Sigmoid colon (tissue), 7 donors: Measurements from ENCODE around the gene RAP1B. TPM values are rescaled to one million over a fixed set of nuclear protein-coding genes. Genes with fewer than 3 reads are reported as not detected.
"Not testable (repeated sequence)": the region's sequence is repeated elsewhere in the genome, so short reads cannot be mapped to it uniquely, and the experiment has no call there.

ENCODE experiments used
- DNase-seq: peaks from one replicate; pipeline ENCODE4 v3.0.0-alpha.2; 2019
- H3K27ac ChIP-seq, 4 donors: fragments of 200-600 bp; sonication (generic); one replicate each; pipeline ENCODE4 v1.5.1; 2016 to 2019; ENCODE audit warnings: mild to moderate bottlenecking in 1 of 4
- H3K27me3 ChIP-seq, 3 donors: fragments of 200-600 bp; sonication (generic); one replicate each; pipeline ENCODE4 v1.5.1; 2019; ENCODE audit warnings: mild to moderate bottlenecking in 1 of 3
- H3K36me3 ChIP-seq, 4 donors: fragments of 200-600 bp; sonication (generic); one replicate each; pipeline ENCODE4 v1.5.1; 2016 to 2019
- H3K4me1 ChIP-seq, 4 donors: fragments of 200-600 bp; sonication (generic); one replicate each; pipeline ENCODE4 v1.5.1; 2017 to 2019
- H3K4me3 ChIP-seq, 4 donors: fragments of 200-600 bp; sonication (generic); one replicate each; pipeline ENCODE4 v1.5.1; 2017 to 2019; ENCODE audit warnings: mild to moderate bottlenecking in 2 of 4, moderate library complexity in 1 of 4
- H3K9me3 ChIP-seq, 4 donors: fragments of 200-600 bp in 3 of 4; sonication (generic) in 3 of 4; one replicate each; pipeline versions ENCODE4 v1.5.1 to v1.6.1; 2013 to 2019
- CTCF ChIP-seq, 4 experiments: fragments of 450-650 bp in 3 of 4; fragments of 200-600 bp in 1 of 4; IDR thresholded peaks; one replicate each; pipeline ENCODE4 v1.5.1; 2016 to 2019; ENCODE audit warnings: antibody characterized with exemption in 4 of 4, mild to moderate bottlenecking in 3 of 4, moderate library complexity in 2 of 4
- EP300 ChIP-seq, 4 donors: sonication (generic); formaldehyde crosslinking; IDR thresholded peaks; one replicate each; pipeline ENCODE4 v1.6.1; 2017; ENCODE audit warnings: antibody characterized with exemption in 4 of 4
- POLR2A ChIP-seq, 2 donors: fragments of 450-650 bp; IDR thresholded peaks; one replicate each; pipeline ENCODE4 v1.6.1; 2016; ENCODE audit warnings: antibody characterized with exemption in 2 of 2, mild to moderate bottlenecking in 2 of 2, moderate library complexity in 2 of 2
- POLR2AphosphoS5 ChIP-seq, 4 donors: sonication (generic); formaldehyde crosslinking; IDR thresholded peaks; one replicate each; pipeline ENCODE4 v1.6.1; 2017; ENCODE audit warnings: antibody characterized with exemption in 4 of 4
- WGBS, 2 donors: extraction: QIAGEN DNeasy Blood & Tissue Kit; methylation state at CpG; one replicate each; pipeline ENCODE4 v1.1.7; 2013; 5-methylcytosine and 5-hydroxymethylcytosine counted together
- intact Hi-C: fragments of 100-400 bp; cut with DNase I; formaldehyde crosslinking; loops from one replicate; pipeline ENCODE4 v1.15.1; 2023
- polyA plus RNA-seq, 3 donors: library from polyadenylated mRNA; stranded (reverse); fragments of 200-250 nt; gene quantifications; one replicate each; pipeline ENCODE4 v1.2.3, GENCODE V29; 2013
- total RNA-seq, 4 donors: library from RNA; depleted of rRNA; stranded (reverse); fragments of >200 nt; gene quantifications; one replicate each; pipeline ENCODE4 v1.1.0, GENCODE V29; 2016
- donor health status: healthy with polysubstance abuse.
- donor health status: Bipolar disorder and iron deficiency.
- donor health status: healthy.

RAP1B gene
- total and polyA plus RNA-seq, 7 donors = 146 to 258 (median 213) TPM

- Histone ChIP-seq H3K4me1 (peaks cover 0 to 77% (median 56%) of the 10 kb centered on the region in 4 donors), H3K4me3 (no peak overlapping the region), H3K27ac (no peak overlapping the region), H3K9me3 (peaks cover 0 to 4% (median 0%) of the 10 kb centered on the region in 4 donors), H3K27me3 (no peaks in the 10 kb centered on the region), H3K36me3 (peaks cover 0 to 7% (median 0%) of the 10 kb centered on the region in 4 donors)
- intact Hi-C loops = no loop called here
- no peak for DNase-seq
- TF ChIP-seq POLR2A (IDR thresholded peaks at IDR 0.05) (no peak), CTCF (IDR thresholded peaks at IDR 0.05) (no peak), EP300 (IDR thresholded peaks at IDR 0.05) (no peak), POLR2AphosphoS5 (IDR thresholded peaks at IDR 0.05) (no peak)
These were observed 21.8 kb downstream of the RAP1B start for GRCh38 chr12:68632486-68632885.

GRCh38 chr12:68633614-68634558 is 23.2 kb downstream of the RAP1B start:
- peaks cover 0 to 90% (median 68%) of the 10 kb centered on the region in 4 donors for H3K4me1 ChIP-seq
- H3K27ac ChIP-seq = no peak overlapping the region
- no peaks in the 10 kb centered on the region for H3K36me3 ChIP-seq

GRCh38 chr12:68636268-68636667 is 25.6 kb downstream of the RAP1B start:
- intact Hi-C loops = no loop called here
- Histone ChIP-seq H3K4me3 (no peak overlapping the region), H3K4me1 (peaks cover 0 to 90% (median 79%) of the 10 kb centered on the region in 4 donors), H3K9me3 (no peaks in the 10 kb centered on the region), H3K27me3 (no peaks in the 10 kb centered on the region), H3K27ac (no peak overlapping the region), H3K36me3 (no peaks in the 10 kb centered on the region)
- WGBS, 2 donors = 47 to 59% methylated on average over 2 of the region's 2 CpGs
- no peak for TF ChIP-seq EP300 (IDR thresholded peaks at IDR 0.05)
- TF ChIP-seq POLR2A (IDR thresholded peaks at IDR 0.05) = no peak
- TF ChIP-seq CTCF (IDR thresholded peaks at IDR 0.05) = no peak
- TF ChIP-seq POLR2AphosphoS5 (IDR thresholded peaks at IDR 0.05) = no peak
- no peak for DNase-seq

More at GRCh38 chr12:68633614-68634558, 23.2 kb downstream of the RAP1B start:
- no peak for DNase-seq
- intact Hi-C loops = no loop called here
- H3K4me3 ChIP-seq = no peak overlapping the region
- WGBS, 2 donors = 84 to 94% methylated on average over 9 of the region's 9 CpGs
- no peaks in the 10 kb centered on the region for H3K27me3 ChIP-seq
- no peaks in the 10 kb centered on the region for H3K9me3 ChIP-seq
- TF ChIP-seq POLR2AphosphoS5 (IDR thresholded peaks at IDR 0.05) = no peak
- TF ChIP-seq EP300 (IDR thresholded peaks at IDR 0.05) = no peak
- no peak for TF ChIP-seq POLR2A (IDR thresholded peaks at IDR 0.05)
- no peak for TF ChIP-seq CTCF (IDR thresholded peaks at IDR 0.05)

GRCh38 chr12:68637439-68637838 is 26.7 kb downstream of the RAP1B start:
- H3K36me3 ChIP-seq, DNase-seq, H3K27me3 ChIP-seq, H3K4me3 ChIP-seq, intact Hi-C loops, H3K9me3 ChIP-seq: not testable (repeated sequence)
- Histone ChIP-seq H3K4me1 (peaks cover 0 to 93% (median 75%) of the 10 kb centered on the region in 4 donors), H3K27ac (peak overlapping the region in 1 of 4 donors; percentile 17)
- 93% methylated on average over 3 of the region's 3 CpGs for WGBS, 2 donors

- Histone ChIP-seq H3K27ac (peak overlapping the region in 2 of 4 donors; percentile 1 to 17), H3K4me3 (no peak overlapping the region), H3K9me3 (no peaks in the 10 kb centered on the region), H3K4me1 (peaks cover 0 to 92% (median 73%) of the 10 kb centered on the region in 4 donors), H3K36me3 (peaks cover 0 to 3% (median 0%) of the 10 kb centered on the region in 4 donors), H3K27me3 (no peaks in the 10 kb centered on the region)
- intact Hi-C loops = no loop called here
- WGBS, 2 donors = 57 to 81% methylated on average over 3 of the region's 3 CpGs
- DNase-seq = no peak
- TF ChIP-seq EP300 (IDR thresholded peaks at IDR 0.05) (no peak), CTCF (IDR thresholded peaks at IDR 0.05) (no peak), POLR2AphosphoS5 (IDR thresholded peaks at IDR 0.05) (no peak), POLR2A (IDR thresholded peaks at IDR 0.05) (no peak)
These were observed 27.5 kb downstream of the RAP1B start for GRCh38 chr12:68638171-68638570.
